Trophoblast cell (in vitro differentiated cells and primary cell): ENCODE measurements around the gene STEAP4. TPM values are rescaled to one million over a fixed set of nuclear protein-coding genes. Genes with fewer than 3 reads are reported as not detected.

ENCODE experiments used
- DNase-seq, 2 donors: peaks; one replicate each; pipeline ENCODE4 v3.0.0-alpha.2; 2016
- H2AFZ ChIP-seq: 2 replicates; pipeline ENCODE4 v1.6.1; 2013; ENCODE audit warnings: low read length, moderate library complexity, mild to moderate bottlenecking; ENCODE audit not compliant: insufficient read depth, poor library complexity
- H2AK5ac ChIP-seq: 2 replicates; pipeline ENCODE4 v1.6.1; 2013; ENCODE audit warnings: mild to moderate bottlenecking, low read length
- H2BK120ac ChIP-seq: 2 replicates; pipeline ENCODE4 v1.6.1; 2013; ENCODE audit warnings: low read length, mild to moderate bottlenecking, moderate library complexity; ENCODE audit not compliant: insufficient read depth, poor library complexity
- H2BK12ac ChIP-seq: 2 replicates; pipeline ENCODE4 v1.6.1; 2013; ENCODE audit warnings: mild to moderate bottlenecking, low read length, moderate library complexity
- H2BK5ac ChIP-seq: 2 replicates; pipeline ENCODE4 v1.6.1; 2013; ENCODE audit warnings: low read length, low read depth, moderate library complexity, mild to moderate bottlenecking; ENCODE audit not compliant: poor library complexity
- H3K14ac ChIP-seq: 2 replicates; pipeline ENCODE4 v1.6.1; 2013; ENCODE audit warnings: mild to moderate bottlenecking, low read length
- H3K18ac ChIP-seq: 2 replicates; pipeline ENCODE4 v1.6.1; 2013; ENCODE audit warnings: mild to moderate bottlenecking, low read length
- H3K23ac ChIP-seq: 2 replicates; pipeline ENCODE4 v1.6.1; 2013; ENCODE audit warnings: low read length
- H3K27ac ChIP-seq: 2 replicates; pipeline ENCODE4 v1.5.1; 2013; ENCODE audit warnings: low read depth, mild to moderate bottlenecking, inconsistent platforms, low read length, moderate library complexity
- H3K27me3 ChIP-seq: 2 replicates; pipeline ENCODE4 v1.6.1; 2013; ENCODE audit warnings: inconsistent platforms, mild to moderate bottlenecking, low read length, moderate library complexity; ENCODE audit not compliant: insufficient read depth
- H3K36me3 ChIP-seq, 2 experiments: 1 replicate in 1 of 2; 2 replicates in 1 of 2; pipeline ENCODE4 v1.6.1; 2013; ENCODE audit warnings: low read length in 2 of 2, mild to moderate bottlenecking in 2 of 2, moderate library complexity in 1 of 2; ENCODE audit not compliant: insufficient read depth in 2 of 2, control insufficient read depth in 1 of 2
- H3K4ac ChIP-seq: 2 replicates; pipeline ENCODE4 v1.6.1; 2013; ENCODE audit warnings: low read depth, mild to moderate bottlenecking, low read length, moderate library complexity
- H3K4me1 ChIP-seq, 2 experiments: 1 replicate in 1 of 2; 2 replicates in 1 of 2; pipeline ENCODE4 v1.6.1; 2013; ENCODE audit warnings: low read length in 2 of 2, mild to moderate bottlenecking in 2 of 2, moderate library complexity in 1 of 2; ENCODE audit not compliant: insufficient read depth in 2 of 2, control insufficient read depth in 1 of 2
- H3K4me2 ChIP-seq: 2 replicates; pipeline ENCODE4 v1.6.1; 2013; ENCODE audit warnings: inconsistent platforms, mild to moderate bottlenecking, low read length, moderate library complexity
- H3K4me3 ChIP-seq: 2 replicates; pipeline ENCODE4 v1.5.1; 2013; ENCODE audit warnings: mild to moderate bottlenecking, low read depth, low read length, inconsistent platforms
- H3K79me1 ChIP-seq: one replicate; pipeline ENCODE4 v1.6.1; 2013; ENCODE audit warnings: low read length
- H3K79me2 ChIP-seq: 2 replicates; pipeline ENCODE4 v1.6.1; 2013; ENCODE audit warnings: low read length, mild to moderate bottlenecking; ENCODE audit not compliant: control insufficient read depth, insufficient read depth, poor library complexity
- H3K9ac ChIP-seq: 2 replicates; pipeline ENCODE4 v1.6.1; 2013; ENCODE audit warnings: mild to moderate bottlenecking, low read length
- H3K9me3 ChIP-seq: 2 replicates; pipeline ENCODE4 v1.6.1; 2013; ENCODE audit warnings: low read depth, mild to moderate bottlenecking, control low read depth, inconsistent platforms, low read length; ENCODE audit not compliant: insufficient read depth
- H4K12ac ChIP-seq: 2 replicates; pipeline ENCODE4 v1.6.1; 2013; ENCODE audit warnings: low read depth, mild to moderate bottlenecking, low read length, moderate library complexity
- H4K8ac ChIP-seq: 2 replicates; pipeline ENCODE4 v1.6.1; 2013; ENCODE audit warnings: low read depth, mild to moderate bottlenecking, low read length, moderate library complexity
- H4K91ac ChIP-seq: one replicate; pipeline ENCODE4 v1.6.1; 2013; ENCODE audit warnings: low read depth, mild to moderate bottlenecking, low read length, moderate library complexity
- WGBS: extraction: QIAGEN DNeasy Blood & Tissue Kit; methylation state at CpG from one replicate; pipeline ENCODE4 v1.1.7; 2013; ENCODE audit warnings: missing lambda C conversion rate; ENCODE audit not compliant: insufficient read length, insufficient coverage; ENCODE audit errors: extremely low coverage; 5-methylcytosine and 5-hydroxymethylcytosine counted together
- polyA plus RNA-seq: library from polyadenylated mRNA; stranded (reverse); fragments of 200-250 nt; gene quantifications from 2 replicates; pipeline ENCODE4 v1.2.3, GENCODE V29; 2013

The STEAP4 gene
- 0.01 TPM in 1 of 2 replicates, not detected in the other for polyA plus RNA-seq

- Histone ChIP-seq H3K4me2 (peak within 1 kb of the TSS; percentile 78), H3K79me1 (no peaks in the 10 kb centered on the region), H3K9ac (no peak within 1 kb of the TSS), H2BK12ac (no peak within 1 kb of the TSS), H3K79me2 (no peaks in the 10 kb centered on the region), H3K27ac (no peak within 1 kb of the TSS), H3K4me1 (peaks cover 0 to 4% of the 10 kb centered on the region in 2 experiments), H2AFZ (peak within 1 kb of the TSS; percentile 19), H2BK120ac (no peak within 1 kb of the TSS), H3K4me3 (no peak within 1 kb of the TSS), H3K27me3 (no peaks in the 10 kb centered on the region), H2AK5ac (no peak within 1 kb of the TSS), H3K36me3 (no peaks in the 10 kb centered on the region), H4K12ac (no peak within 1 kb of the TSS), H4K8ac (no peak within 1 kb of the TSS), H3K18ac (no peak within 1 kb of the TSS), H4K91ac (no peak within 1 kb of the TSS), H3K4ac (no peak within 1 kb of the TSS), H3K14ac (no peak within 1 kb of the TSS), H2BK5ac (no peak within 1 kb of the TSS), H3K23ac (no peak within 1 kb of the TSS), H3K9me3 (no peaks in the 10 kb centered on the region)
- no CpG with 5 or more reads among the region's 30 CpGs for WGBS
- DNase-seq, result peak; percentile 90 to 93
Observed at GRCh38 chr7:88306590-88307048, at the start of gene STEAP4. Gene STEAP4, minus strand, starts transcription at chr7:88306894. Its CDS starts 22,625 bp downstream, at chr7:88284269.

- H2BK12ac ChIP-seq, result no peak overlapping the region
- H3K79me1 ChIP-seq, result no peaks in the 10 kb centered on the region
- H3K36me3 ChIP-seq, result no peaks in the 10 kb centered on the region
- H4K8ac ChIP-seq, result no peak overlapping the region
- no peak overlapping the region for H3K14ac ChIP-seq
- no peaks in the 10 kb centered on the region for H3K27me3 ChIP-seq
- no peak overlapping the region for H3K4me3 ChIP-seq
- H3K4me1 ChIP-seq, result no peaks in the 10 kb centered on the region
- H3K27ac ChIP-seq, result no peak overlapping the region
- no peaks in the 10 kb centered on the region for H3K79me2 ChIP-seq
- no peak overlapping the region for H2AK5ac ChIP-seq
- no peak overlapping the region for H2BK120ac ChIP-seq
- no peak overlapping the region for H3K9ac ChIP-seq
- no peaks in the 10 kb centered on the region for H3K9me3 ChIP-seq
- no peak overlapping the region for H4K91ac ChIP-seq
- WGBS, result no CpG with 5 or more reads among the region's 3 CpGs
- H2BK5ac ChIP-seq, result no peak overlapping the region
- no peak overlapping the region for H2AFZ ChIP-seq
- no peak for DNase-seq
- H3K18ac ChIP-seq, result no peak overlapping the region
- no peak overlapping the region for H3K23ac ChIP-seq
- H3K4me2 ChIP-seq, result no peak overlapping the region
- H4K12ac ChIP-seq, result no peak overlapping the region
- H3K4ac ChIP-seq, result no peak overlapping the region
Observed at GRCh38 chr7:88355011-88355410, 48.3 kb upstream of the STEAP4 start.

DNA sequence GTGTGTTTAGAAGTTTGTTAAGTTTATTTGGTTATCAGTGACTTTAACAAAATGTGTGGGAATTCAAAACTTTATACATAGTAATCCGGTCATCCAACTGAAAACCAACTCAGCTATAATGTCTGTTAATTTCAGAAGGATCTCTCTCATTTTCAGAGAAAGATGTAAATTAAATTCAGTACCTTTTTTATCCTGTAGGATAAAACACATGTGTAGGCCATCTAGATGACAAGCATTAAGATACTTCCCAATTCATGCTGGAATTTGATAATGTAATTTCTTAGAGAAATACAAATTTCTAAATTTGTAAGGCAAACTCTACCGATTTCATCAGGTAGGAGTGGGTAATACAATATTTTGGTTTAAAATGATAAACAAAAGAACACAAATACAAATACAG, 43.4 kb upstream of the STEAP4 start:
- no peak overlapping the region for H2BK5ac ChIP-seq
- H4K8ac ChIP-seq, result no peak overlapping the region
- H3K36me3 ChIP-seq, result no peaks in the 10 kb centered on the region
- no peak overlapping the region for H3K18ac ChIP-seq
- no peak overlapping the region for H3K4me3 ChIP-seq
- H4K91ac ChIP-seq, result no peak overlapping the region
- no peaks in the 10 kb centered on the region for H3K4me1 ChIP-seq
- H3K79me2 ChIP-seq, result no peaks in the 10 kb centered on the region
- no peak overlapping the region for H2BK120ac ChIP-seq
- H3K9me3 ChIP-seq, result no peaks in the 10 kb centered on the region
- H4K12ac ChIP-seq, result no peak overlapping the region
- H3K79me1 ChIP-seq, result no peaks in the 10 kb centered on the region
- no peak overlapping the region for H3K4ac ChIP-seq
- no peak overlapping the region for H3K9ac ChIP-seq
- H3K27ac ChIP-seq, result no peak overlapping the region
- H2AK5ac ChIP-seq, result no peak overlapping the region
- H3K23ac ChIP-seq, result no peak overlapping the region
- no CpG with 5 or more reads among the region's 2 CpGs for WGBS
- H3K4me2 ChIP-seq, result no peak overlapping the region
- no peak overlapping the region for H2AFZ ChIP-seq
- no peaks in the 10 kb centered on the region for H3K27me3 ChIP-seq
- no peak overlapping the region for H3K14ac ChIP-seq
- DNase-seq, result no peak
- no peak overlapping the region for H2BK12ac ChIP-seq

DNA sequence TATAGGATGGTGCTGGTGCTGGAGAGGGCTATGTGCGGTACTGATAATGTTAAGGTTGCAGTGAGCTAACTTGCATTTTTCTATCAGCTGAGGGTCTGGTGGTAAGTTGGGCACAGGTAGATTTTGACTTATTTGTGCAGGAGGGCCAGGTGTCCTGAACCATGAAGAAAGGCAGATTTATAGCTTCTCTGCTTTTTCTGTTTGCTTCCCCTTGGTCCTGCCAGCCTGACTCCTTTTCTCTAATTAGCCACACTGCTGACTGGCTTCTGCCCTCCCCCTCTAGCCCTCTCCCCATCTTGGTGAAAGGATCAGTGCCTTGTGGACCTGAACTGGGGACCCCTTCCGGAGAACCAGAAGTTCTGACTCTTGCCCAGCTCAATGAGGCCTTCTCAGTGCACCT, 40.8 kb upstream of the STEAP4 start:
- Histone ChIP-seq H2BK5ac (no peak overlapping the region), H3K4me3 (no peak overlapping the region), H4K12ac (no peak overlapping the region), H3K27me3 (no peaks in the 10 kb centered on the region), H2BK120ac (no peak overlapping the region), H3K4ac (no peak overlapping the region), H3K27ac (no peak overlapping the region), H3K4me2 (no peak overlapping the region), H2AK5ac (no peak overlapping the region), H2AFZ (no peak overlapping the region), H3K18ac (no peak overlapping the region), H3K4me1 (no peaks in the 10 kb centered on the region), H3K23ac (no peak overlapping the region), H3K14ac (no peak overlapping the region), H3K79me2 (no peaks in the 10 kb centered on the region), H2BK12ac (no peak overlapping the region), H4K91ac (no peak overlapping the region), H4K8ac (no peak overlapping the region), H3K9me3 (no peaks in the 10 kb centered on the region), H3K36me3 (no peaks in the 10 kb centered on the region), H3K9ac (no peak overlapping the region), H3K79me1 (no peaks in the 10 kb centered on the region)
- no CpG with 5 or more reads among the region's 2 CpGs for WGBS
- DNase-seq, result no peak
